NK-92 treated with Interleukin-12 subunit alpha and Interleukin-12 subunit beta, amount 100 ng/mL, for 24 hours (cell line): ENCODE results near the gene ZNF273.

Experiments
- DNase-seq: peaks from one replicate; lab custom pipeline; 2025; lab: John Stamatoyannopoulos, UW

ZNF273 gene

GRCh38 chr7:64877714-64878610, 25.1 kb upstream of the ZNF273 start:
- DNase-seq = no peak

DNA sequence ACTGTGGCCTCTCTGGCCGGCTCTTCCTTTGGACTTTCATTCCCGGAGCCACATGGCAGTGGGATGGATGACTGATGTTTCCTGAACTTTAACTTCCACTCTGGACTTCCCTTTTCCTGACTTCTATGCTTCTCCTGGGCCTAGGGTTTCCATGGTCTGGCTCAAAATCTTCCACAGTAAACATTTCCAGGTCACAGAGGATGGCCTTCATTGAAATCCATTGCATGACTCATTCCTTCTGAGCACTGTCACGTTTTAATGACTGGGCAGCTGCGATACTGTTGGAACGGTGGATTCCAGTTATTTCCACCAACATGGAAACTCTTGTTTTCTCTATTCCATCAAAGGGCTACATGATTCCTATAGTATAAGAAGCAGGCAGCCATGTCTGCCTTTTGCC, 24.4 kb upstream of the ZNF273 start:
- DNase-seq = no peak

GRCh38 chr7:64879086-64879730, 23.9 kb upstream of the ZNF273 start:
- DNase-seq = no peak

GRCh38 chr7:64879800-64880199, 23.3 kb upstream of the ZNF273 start:
- DNase-seq = no peak

DNA sequence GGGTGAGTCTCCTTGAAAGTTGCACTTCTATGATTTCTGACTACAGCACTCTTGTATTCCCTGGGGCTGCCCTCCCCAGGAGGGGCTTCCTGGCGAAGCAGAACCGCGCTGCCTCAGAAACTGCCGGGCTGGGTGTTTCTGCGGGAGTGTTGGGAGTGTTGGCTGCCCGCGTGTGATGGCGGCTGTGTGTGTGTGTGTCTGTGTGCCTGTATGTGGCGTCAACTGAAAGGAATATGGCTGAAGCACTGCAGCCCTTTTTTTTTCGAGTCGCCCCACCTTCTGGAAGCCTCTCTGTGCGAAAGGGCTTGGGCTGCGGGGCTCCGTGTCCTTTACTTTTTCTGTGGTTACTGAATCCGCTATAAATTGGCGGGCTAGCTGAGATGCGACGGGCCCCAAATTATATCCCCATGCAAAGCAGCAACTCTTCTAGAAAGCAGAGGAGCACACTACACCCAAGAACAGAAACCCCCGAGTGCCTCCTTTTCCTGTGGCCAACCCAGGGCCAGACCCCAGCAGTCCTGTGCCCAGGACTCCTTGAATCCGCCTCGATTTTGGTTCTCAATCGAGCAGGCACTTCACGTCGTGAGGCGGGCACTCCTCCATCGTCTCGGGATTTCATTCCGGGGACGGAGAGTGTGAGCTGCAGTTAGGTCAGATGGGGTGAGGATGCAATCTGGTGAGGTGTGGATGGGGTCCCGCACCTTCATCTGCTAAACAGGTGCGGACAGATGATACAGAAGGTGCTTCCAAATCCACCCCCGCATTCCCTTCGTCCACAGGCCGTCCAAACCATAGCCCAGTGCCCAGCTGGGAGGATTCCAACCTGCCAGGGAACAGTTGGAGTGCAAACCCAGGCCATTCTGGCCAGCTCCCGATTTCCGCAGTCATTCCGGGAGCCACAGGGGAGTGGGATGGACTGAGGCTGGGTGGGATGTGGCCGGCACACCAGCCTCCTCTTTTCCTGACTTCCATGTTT, 22.5 kb upstream of the ZNF273 start:
- no peak for DNase-seq

DNA sequence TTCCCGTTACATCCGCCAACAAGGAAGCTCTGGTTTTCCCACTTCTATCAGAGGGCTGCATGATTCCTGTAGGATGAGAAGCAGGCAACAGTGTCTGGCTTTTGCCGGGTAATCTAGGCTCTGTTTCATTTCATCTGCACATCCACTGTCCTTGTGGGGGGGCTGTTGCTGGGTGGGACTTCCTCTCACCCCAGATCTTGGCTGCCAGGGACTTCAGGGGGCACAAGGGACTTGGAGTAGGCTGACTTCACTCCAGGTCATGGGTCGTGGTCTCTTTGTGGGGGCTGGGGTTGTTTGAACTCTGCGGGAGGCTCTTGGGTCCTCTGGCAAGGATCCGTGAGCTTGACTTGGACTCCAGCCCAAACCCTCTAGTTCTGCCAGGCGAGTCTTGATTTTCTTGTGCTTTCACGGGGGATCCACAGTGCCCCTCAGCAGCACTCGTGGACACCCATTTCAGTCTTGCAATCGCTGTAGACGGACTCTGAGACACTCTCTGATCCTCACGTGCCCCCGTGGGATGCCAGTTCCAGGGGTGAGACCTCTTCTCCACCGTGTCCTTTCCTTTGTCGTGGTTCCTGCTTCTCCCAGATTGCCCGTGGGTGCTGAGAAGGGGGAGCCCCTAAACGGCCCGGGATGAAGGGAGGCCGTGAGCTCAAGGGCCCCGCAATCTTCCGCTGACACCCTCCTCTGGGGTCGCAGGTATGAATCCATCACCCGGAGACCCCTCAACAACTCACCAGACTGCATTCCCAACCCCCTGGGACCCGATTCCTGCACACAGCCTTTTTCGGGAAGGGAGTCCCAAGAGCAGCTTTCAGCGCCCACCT, 21.4 kb upstream of the ZNF273 start:
- DNase-seq = no peak

DNA sequence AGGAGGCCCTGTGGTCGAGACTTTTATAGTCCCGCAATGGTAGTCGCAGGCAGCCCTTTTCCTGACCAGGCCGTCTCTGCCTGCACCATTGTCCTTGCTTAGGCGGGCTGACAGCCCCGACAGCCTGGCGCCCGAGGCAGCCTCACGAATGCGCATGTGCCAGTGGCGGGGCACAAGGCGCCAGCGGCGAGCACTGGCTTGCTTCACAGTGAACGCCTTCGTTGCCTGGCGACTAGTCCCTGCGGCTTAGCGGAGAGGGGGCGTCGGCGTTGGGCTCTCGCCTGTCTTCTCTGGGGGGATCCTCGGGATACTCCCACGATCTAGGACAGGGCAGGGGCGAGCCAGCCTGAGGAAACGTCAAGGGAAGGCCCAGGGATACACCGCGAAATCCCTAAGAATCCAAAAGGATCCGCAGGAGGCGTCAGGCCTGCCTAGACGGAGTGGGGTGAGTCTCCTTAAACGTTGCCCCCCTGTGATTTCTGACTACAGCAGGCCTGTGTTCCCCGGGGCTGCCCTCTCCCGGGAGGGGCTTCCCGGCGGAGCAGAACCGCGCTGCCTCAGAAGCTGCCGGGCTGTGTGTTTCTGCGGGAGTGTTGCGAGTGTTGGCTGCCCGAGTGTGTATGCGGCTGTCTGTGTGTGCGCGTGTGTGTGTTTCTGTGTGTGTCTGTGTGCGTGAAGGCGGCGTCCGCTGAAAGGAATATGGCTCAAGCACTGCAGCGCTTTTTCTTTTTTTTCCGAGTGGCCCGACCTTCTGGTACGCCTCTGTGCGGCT, 20.5 kb upstream of the ZNF273 start:
- no peak for DNase-seq

DNA sequence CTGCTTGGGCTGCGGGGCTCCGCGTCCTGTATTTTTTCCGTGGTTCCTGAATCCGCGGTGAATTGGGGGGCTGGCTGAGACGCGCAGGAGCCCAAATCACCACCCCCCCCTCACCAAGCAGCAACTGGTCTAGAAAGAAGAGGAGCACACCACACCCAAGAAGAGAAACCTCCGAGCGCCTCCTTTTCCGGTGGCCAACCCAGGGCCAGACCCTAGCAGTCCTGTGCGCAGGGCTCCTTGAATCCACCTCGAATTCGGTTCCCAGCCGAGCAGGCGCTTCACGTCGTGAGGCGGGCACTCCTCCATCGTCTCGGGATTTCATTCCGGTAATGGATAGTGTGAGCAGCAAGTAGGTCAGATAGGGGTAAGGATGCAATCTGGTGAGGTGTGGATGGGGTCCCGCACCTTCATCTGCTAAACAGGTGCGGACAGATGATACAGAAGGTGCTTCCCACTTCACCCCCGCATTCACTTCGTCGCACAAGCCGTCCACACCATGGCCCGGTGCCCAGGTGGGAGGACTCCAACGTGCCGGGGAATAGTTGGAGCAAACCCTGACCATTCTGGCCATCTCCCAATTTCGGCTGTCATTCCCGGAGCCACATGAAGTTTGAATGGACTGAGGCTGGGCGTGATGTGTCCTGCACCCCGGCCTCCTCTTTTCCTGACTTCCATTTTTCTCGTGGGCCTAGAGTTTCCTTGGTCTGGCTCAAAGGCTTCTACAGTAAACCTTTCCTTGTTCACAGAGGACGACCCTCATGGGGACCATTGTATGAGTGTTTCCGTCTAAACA, 19.8 kb upstream of the ZNF273 start:
- no peak for DNase-seq

GRCh38 chr7:64884085-64884912, 18.8 kb upstream of the ZNF273 start:
- DNase-seq = no peak

DNA sequence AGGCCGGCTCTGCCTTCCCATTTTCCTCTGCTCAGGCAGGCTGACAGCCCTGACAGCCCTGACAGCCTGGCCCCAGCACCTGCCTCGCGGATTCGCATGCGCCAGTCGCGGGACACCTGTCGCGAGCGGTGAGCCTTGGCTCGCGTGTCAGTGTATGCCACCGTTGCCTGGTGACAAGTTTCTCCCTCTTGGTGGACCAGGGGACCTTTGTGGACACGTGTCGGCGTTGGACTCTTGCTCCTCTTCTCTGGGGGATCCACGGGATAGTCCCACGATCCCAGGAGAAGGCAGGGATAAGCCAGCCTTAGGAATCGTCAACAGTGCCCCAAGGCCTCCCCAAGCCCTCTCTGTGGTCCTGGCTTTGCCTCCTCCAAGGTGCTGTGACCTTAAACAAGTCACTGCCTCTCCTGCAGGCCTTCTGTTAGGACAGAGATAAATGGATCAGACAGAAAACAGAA, 18.1 kb upstream of the ZNF273 start:
- no peak for DNase-seq

- DNase-seq = no peak
Observed at GRCh38 chr7:64885520-64886240, 17.4 kb upstream of the ZNF273 start.

DNA sequence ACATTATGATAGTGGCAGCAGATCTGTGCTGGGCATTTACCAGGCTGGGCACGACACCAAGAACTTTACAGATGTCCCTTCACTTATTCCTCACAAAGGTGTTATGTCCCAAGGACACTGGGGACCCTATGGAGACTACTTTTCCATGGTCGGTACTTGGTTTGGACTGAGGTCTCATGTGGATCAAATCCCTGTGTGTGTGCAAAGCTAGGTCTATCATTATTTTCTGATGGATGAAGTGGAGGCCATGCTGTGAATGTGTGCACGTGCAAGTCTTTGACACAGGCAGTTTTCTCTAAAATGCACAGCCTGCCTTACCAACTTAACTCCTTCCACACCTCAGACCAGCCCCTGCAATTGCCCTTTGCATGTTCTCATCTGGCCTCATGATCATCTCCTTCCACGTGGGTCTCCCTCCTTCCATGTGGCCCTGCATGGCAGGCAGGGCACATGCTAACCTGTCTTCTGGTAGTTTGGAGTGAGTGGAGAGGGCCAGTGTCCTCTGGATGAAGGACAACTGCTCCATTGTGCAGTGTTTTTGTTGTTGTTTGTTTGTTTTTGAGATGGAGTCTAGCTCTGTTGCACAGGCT, 16.0 kb upstream of the ZNF273 start:
- no peak for DNase-seq

- no peak for DNase-seq
Observed at GRCh38 chr7:64887756-64888508, 15.1 kb upstream of the ZNF273 start.

- no peak for DNase-seq
Observed at GRCh38 chr7:64888561-64888900, 14.5 kb upstream of the ZNF273 start.

DNA sequence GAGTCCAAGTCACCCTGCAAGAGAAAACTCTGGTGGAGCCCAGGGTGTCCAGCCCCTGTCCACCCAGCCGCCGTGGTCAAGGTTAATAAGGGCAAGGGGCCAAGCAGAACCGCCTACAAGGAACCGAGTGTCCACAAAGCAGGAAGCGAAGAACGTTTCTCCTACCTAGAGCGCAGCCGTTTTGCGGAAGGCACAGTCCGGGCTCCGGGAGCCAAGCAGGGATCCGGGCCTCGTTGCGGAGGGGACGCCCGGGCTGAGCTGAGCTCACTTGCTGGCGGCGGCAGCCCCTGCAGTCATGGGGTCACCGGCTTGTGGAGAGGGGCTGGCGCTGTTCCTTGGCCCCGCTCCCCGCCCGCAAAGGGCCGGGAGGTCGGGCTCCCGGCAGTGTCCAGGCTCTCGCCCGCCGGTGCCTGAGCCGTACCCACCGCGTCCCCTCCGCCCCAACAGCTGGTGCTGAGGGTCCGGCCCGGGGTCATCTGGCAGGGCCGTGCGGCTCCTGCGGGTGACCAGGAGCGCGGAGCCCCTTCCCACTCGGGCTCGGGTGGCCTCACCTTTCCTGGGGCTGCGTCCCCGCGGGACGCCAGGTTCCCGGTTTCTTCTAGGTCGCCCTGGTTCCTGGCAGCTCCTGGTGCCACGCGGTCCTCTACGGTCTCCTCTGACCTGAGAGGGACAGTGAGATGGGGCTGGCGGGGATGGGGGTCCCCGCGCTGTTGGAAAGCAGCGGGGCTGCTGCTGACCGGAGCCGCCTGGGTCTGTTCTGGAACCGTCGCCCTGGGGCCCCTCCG, 14.0 kb upstream of the ZNF273 start:
- DNase-seq = no peak

- DNase-seq = no peak
Observed at GRCh38 chr7:64889686-64890162, 13.3 kb upstream of the ZNF273 start.
